Tibial nerve (tissue), 4 donors: Measurements from ENCODE around the gene IFNGR2. TPM values are rescaled to one million over a fixed set of nuclear protein-coding genes. Genes with fewer than 3 reads are reported as not detected.

Experiments used
- DNase-seq, 2 donors: peaks; one replicate each; pipeline ENCODE4 v3.0.0-alpha.2; 2019; ENCODE audit warnings: low spot score in 2 of 2
- H3K27ac ChIP-seq, 4 donors: fragments of 200-600 bp; sonication (generic) in 3 of 4; one replicate each; pipeline ENCODE4 v1.5.1; 2017 to 2019; ENCODE audit warnings: mild to moderate bottlenecking in 1 of 4
- H3K27me3 ChIP-seq, 2 donors: fragments of 200-600 bp; sonication (generic) in 1 of 2; one replicate each; pipeline versions ENCODE4 v1.5.1 to v1.6.0; 2017 to 2019
- H3K36me3 ChIP-seq, 3 donors: fragments of 200-600 bp; sonication (generic); one replicate each; pipeline ENCODE4 v1.5.1; 2018 to 2019
- H3K4me1 ChIP-seq, 4 donors: fragments of 200-600 bp; sonication (generic) in 3 of 4; one replicate each; pipeline ENCODE4 v1.5.1; 2017 to 2019
- H3K4me3 ChIP-seq, 4 donors: fragments of 200-600 bp; sonication (generic) in 3 of 4; one replicate each; pipeline ENCODE4 v1.5.1; 2017 to 2019; ENCODE audit warnings: mild to moderate bottlenecking in 1 of 4, moderate library complexity in 1 of 4
- H3K9me3 ChIP-seq, 4 donors: fragments of 200-600 bp; sonication (generic) in 3 of 4; one replicate each; pipeline ENCODE4 v1.5.1; 2017 to 2019
- CTCF ChIP-seq, 5 experiments: fragments of 200-600 bp in 3 of 5; fragments of 450-650 bp in 2 of 5; sonication (generic) in 3 of 5; IDR thresholded peaks; one replicate each; pipeline ENCODE4 v1.5.1; 2016 to 2019; ENCODE audit warnings: antibody characterized with exemption in 5 of 5, mild to moderate bottlenecking in 3 of 5, moderate library complexity in 2 of 5
- EP300 ChIP-seq, 2 donors: sonication (generic); formaldehyde crosslinking; IDR thresholded peaks; one replicate each; pipeline ENCODE4 v1.6.1; 2017; ENCODE audit warnings: antibody characterized with exemption in 2 of 2, mild to moderate bottlenecking in 1 of 2
- POLR2A ChIP-seq, 2 donors: fragments of 450-650 bp; IDR thresholded peaks; one replicate each; pipeline ENCODE4 v1.6.1; 2017; ENCODE audit warnings: antibody characterized with exemption in 2 of 2, mild to moderate bottlenecking in 2 of 2, moderate library complexity in 2 of 2
- WGBS, 2 donors: methylation state at CpG; one replicate each; pipeline ENCODE4 v1.1.5; 2018; 5-methylcytosine and 5-hydroxymethylcytosine counted together
- total RNA-seq, 4 donors: library from RNA; depleted of rRNA; stranded (reverse); fragments of >200 nt; gene quantifications; one replicate each; pipeline ENCODE4 v1.1.0, GENCODE V29; 2016

Gene IFNGR2
- total RNA-seq, 4 donors from 2014 or later = 110 to 153 (median 129) TPM

GRCh38 chr21:33480481-33481103 lies 77.4 kb downstream of the IFNGR2 start:
- 25 to 28% methylated on average over 17 of the region's 17 CpGs for WGBS, 2 donors
- no peaks in the 10 kb centered on the region for H3K9me3 ChIP-seq
- no peak for DNase-seq
- H3K36me3 ChIP-seq = no peaks in the 10 kb centered on the region
- peak overlapping the region; percentile 77 to 96 (median 92) for H3K27ac ChIP-seq
- H3K27me3 ChIP-seq = no peaks in the 10 kb centered on the region
- H3K4me1 ChIP-seq = peaks cover 0 to 31% (median 11%) of the 10 kb centered on the region in 4 donors
- TF ChIP-seq CTCF (IDR thresholded peaks at IDR 0.05) (no peak), POLR2A (IDR thresholded peaks at IDR 0.05) (no peak), EP300 (IDR thresholded peaks at IDR 0.05) (no peak)
- H3K4me3 ChIP-seq = peak overlapping the region; percentile 70 to 89 (median 76)

GRCh38 chr21:33481314-33481943 lies 78.2 kb downstream of the IFNGR2 start:
- TF ChIP-seq POLR2A (IDR thresholded peaks at IDR 0.05) (no peak), EP300 (IDR thresholded peaks at IDR 0.05) (no peak), CTCF (IDR thresholded peaks at IDR 0.05) (no peak)
- 83% methylated on average over 9 of the region's 9 CpGs for WGBS, 2 donors

More at GRCh38 chr21:33481314-33481943, 78.2 kb downstream of the IFNGR2 start:
- Histone ChIP-seq H3K4me3 (no peak overlapping the region), H3K27ac (no peak overlapping the region), H3K9me3 (no peaks in the 10 kb centered on the region), H3K36me3 (no peaks in the 10 kb centered on the region), H3K4me1 (peaks cover 0 to 27% (median 11%) of the 10 kb centered on the region in 4 donors), H3K27me3 (no peaks in the 10 kb centered on the region)
- no peak for DNase-seq

Other genes starting within 250 kb of the IFNGR2 start
- gene IFNAR2, start 173.5 kb upstream of the IFNGR2 start, total RNA-seq = 10 to 100 TPM; 12.3 to 47.4 (median 29.4) TPM
- 10 to 100 TPM; 17.5 to 27.3 (median 21.3) TPM for gene IL10RB, start 137.0 kb upstream of the IFNGR2 start, total RNA-seq
- gene IFNAR1, start 78.4 kb upstream of the IFNGR2 start, total RNA-seq = 10 to 100 TPM; 29.4 to 35.8 (median 31.4) TPM
- 100 to 1,000 TPM in 3 of 4 donors, 10 to 100 TPM in 1; 77.7 to 155 (median 146) TPM for gene TMEM50B, start 76.6 kb downstream of the IFNGR2 start, total RNA-seq
- gene DNAJC28, start 88.3 kb downstream of the IFNGR2 start, total RNA-seq = 1 to 10 TPM in 3 of 4 donors, under 1 TPM in 1; 0.66 to 3.6 (median 1.7) TPM
- gene GART, start 138.7 kb downstream of the IFNGR2 start, total RNA-seq = 100 to 1,000 TPM in 2 of 4 donors, 10 to 100 TPM in 2; 73.5 to 141 (median 106) TPM
- 100 to 1,000 TPM; 243 to 283 (median 271) TPM for gene SON, start 139.6 kb downstream of the IFNGR2 start, total RNA-seq
- gene DONSON, start 185.3 kb downstream of the IFNGR2 start, total RNA-seq = 10 to 100 TPM; 11.5 to 20.6 (median 18.1) TPM
- 10 to 100 TPM; 48.8 to 94.4 (median 74.8) TPM for gene CRYZL1, start 238.3 kb downstream of the IFNGR2 start, total RNA-seq
- 100 to 1,000 TPM in 2 of 4 donors, 10 to 100 TPM in 2; 50.4 to 208 (median 96.7) TPM for gene ITSN1, start 239.1 kb downstream of the IFNGR2 start, total RNA-seq